GM23338 (cell line): Measurements from ENCODE around the gene APOBEC3A. TPM values are rescaled to one million over a fixed set of nuclear protein-coding genes. Genes with fewer than 3 reads are reported as not detected.
A peak's percentile ranks its signal among the peaks of the same experiment; 100 is the strongest.

ENCODE experiments used
- ATAC-seq: fragments of 200-7000 bp; cut with Tn5 transposase; 3 replicates; pipeline ENCODE4 v1.9.1; 2020
- DNase-seq: peaks from one replicate; pipeline ENCODE4 v3.0.0-alpha.2; 2015; ENCODE audit warnings: low spot score
- H2AFZ ChIP-seq: fragments of 200-600 bp; sonication (generic); 2 replicates; pipeline ENCODE4 v1.8.0; 2016; ENCODE audit warnings: antibody characterized with exemption, mild to moderate bottlenecking, moderate library complexity
- H3F3A ChIP-seq: fragments of 200-600 bp; sonication (generic); replicated peaks from 2 replicates; pipeline ENCODE4 v1.8.0; 2017; ENCODE audit warnings: antibody characterized with exemption, mixed run types, low read depth
- H3K27ac ChIP-seq: fragments of 200-600 bp; sonication (generic); 2 replicates; pipeline ENCODE4 v1.6.1; 2016; ENCODE audit warnings: low read depth
- H3K27me3 ChIP-seq: fragments of 200-600 bp; sonication (generic); 2 replicates; pipeline ENCODE4 v1.8.0; 2016; ENCODE audit warnings: mild to moderate bottlenecking, mixed run types, moderate library complexity; ENCODE audit not compliant: insufficient read depth
- H3K36me3 ChIP-seq: fragments of 200-600 bp; sonication (generic); 2 replicates; pipeline ENCODE4 v1.8.0; 2016; ENCODE audit warnings: mild to moderate bottlenecking; ENCODE audit not compliant: insufficient read depth
- H3K4me1 ChIP-seq: fragments of 200-600 bp; sonication (generic); 2 replicates; pipeline ENCODE4 v1.8.0; 2016; ENCODE audit warnings: mild to moderate bottlenecking, moderate library complexity; ENCODE audit not compliant: insufficient read depth
- H3K4me2 ChIP-seq: fragments of 200-600 bp; sonication (generic); 2 replicates; pipeline ENCODE4 v1.7.1; 2017; ENCODE audit warnings: mixed run types
- H3K4me3 ChIP-seq: fragments of 200-600 bp; sonication (generic); 2 replicates; pipeline ENCODE4 v1.6.1; 2016; ENCODE audit warnings: mixed run types
- H3K79me2 ChIP-seq: fragments of 200-600 bp; sonication (generic); replicated peaks from 2 replicates; pipeline ENCODE4 v1.8.0; 2017; ENCODE audit warnings: mild to moderate bottlenecking; ENCODE audit not compliant: insufficient read depth
- H3K9me2 ChIP-seq: fragments of 200-600 bp; sonication (generic); 2 replicates; pipeline ENCODE4 v1.8.0; 2017; ENCODE audit not compliant: insufficient read depth
- H4K20me1 ChIP-seq: fragments of 200-600 bp; sonication (generic); replicated peaks from 2 replicates; pipeline ENCODE4 v1.8.0; 2017; ENCODE audit warnings: mild to moderate bottlenecking; ENCODE audit not compliant: insufficient read depth
- H3K27ac Mint-ChIP-seq: 2 replicates; pipeline ENCODE4 v1.8.0; 2020; ENCODE audit warnings: inconsistent platforms, mild to moderate bottlenecking, moderate library complexity, mixed read lengths
- H3K27me3 Mint-ChIP-seq: 3 replicates; pipeline ENCODE4 v1.8.0; 2022; ENCODE audit warnings: low read depth, mild to moderate bottlenecking, moderate library complexity, mixed read lengths, inconsistent platforms; ENCODE audit not compliant: insufficient read depth, poor library complexity
- H3K36me3 Mint-ChIP-seq: 3 replicates; pipeline ENCODE4 v1.8.0; 2021; ENCODE audit warnings: low read depth, mild to moderate bottlenecking, inconsistent platforms, moderate library complexity, mixed read lengths
- H3K4me1 Mint-ChIP-seq: 3 replicates; pipeline ENCODE4 v1.8.0; 2020; ENCODE audit warnings: mild to moderate bottlenecking, inconsistent platforms, mixed read lengths
- H3K4me3 Mint-ChIP-seq: 3 replicates; pipeline ENCODE4 v1.8.0; 2021; ENCODE audit warnings: moderate library complexity, mild to moderate bottlenecking, inconsistent platforms, mixed read lengths
- H3K9me3 Mint-ChIP-seq: 3 replicates; pipeline ENCODE4 v1.8.0; 2020; ENCODE audit warnings: moderate library complexity, mild to moderate bottlenecking, inconsistent platforms, mixed read lengths
- CREB1 ChIP-seq: fragments of 250-450 bp; sonication (Bioruptor Pico); IDR thresholded peaks from 2 replicates; pipeline ENCODE4 v1.5.0; 2020; ENCODE audit warnings: low read depth, mild to moderate bottlenecking, moderate library complexity
- CTCF ChIP-seq, 2 experiments: fragments of 200-600 bp in 1 of 2; sonication (generic) in 1 of 2; conservative IDR thresholded peaks; 2 replicates each; pipeline versions ENCODE4 v1.5.1 to v1.6.1; 2016 to 2017; ENCODE audit warnings: antibody characterized with exemption in 2 of 2, low read depth in 2 of 2, mild to moderate bottlenecking in 2 of 2, moderate library complexity in 1 of 2
- ETS1 ChIP-seq: IDR thresholded peaks from 2 replicates; pipeline ENCODE4 v1.6.1; 2016; ENCODE audit warnings: antibody characterized with exemption
- EZH2 ChIP-seq: fragments of 200-600 bp; sonication (generic); IDR thresholded peaks from one replicate; pipeline ENCODE4 v1.8.0; 2017; ENCODE audit warnings: antibody characterized with exemption, mild to moderate bottlenecking, low read depth; ENCODE audit not compliant: unreplicated experiment
- EZH2phosphoT487 ChIP-seq: fragments of 200-600 bp; sonication (generic); IDR thresholded peaks from one replicate; pipeline ENCODE4 v1.8.1; 2018; ENCODE audit warnings: antibody characterized with exemption; ENCODE audit not compliant: unreplicated experiment
- JUNB ChIP-seq: IDR thresholded peaks from one replicate; pipeline ENCODE4 v1.6.1; 2016; ENCODE audit warnings: antibody characterized with exemption; ENCODE audit not compliant: unreplicated experiment
- NANOG ChIP-seq: IDR thresholded peaks from 2 replicates; pipeline ENCODE4 v1.6.1; 2016; ENCODE audit warnings: antibody characterized with exemption, borderline replicate concordance
- POLR2AphosphoS5 ChIP-seq: IDR thresholded peaks from 2 replicates; pipeline ENCODE4 v1.6.1; 2016; ENCODE audit warnings: antibody characterized with exemption, low read depth
- REST ChIP-seq: IDR thresholded peaks from one replicate; pipeline ENCODE4 v1.6.1; 2018; ENCODE audit warnings: antibody characterized with exemption; ENCODE audit not compliant: unreplicated experiment
- STAT1 ChIP-seq: IDR thresholded peaks from one replicate; pipeline ENCODE4 v1.6.1; 2016; ENCODE audit warnings: antibody characterized with exemption; ENCODE audit not compliant: unreplicated experiment
- ZNF331 ChIP-seq: fragments of 250-450 bp; sonication (Bioruptor Pico); IDR thresholded peaks from 2 replicates; pipeline ENCODE4 v1.5.0; 2020; ENCODE audit warnings: low read depth, mild to moderate bottlenecking, moderate library complexity
- polyA plus RNA-seq: library from polyadenylated mRNA; unstranded; fragments of >200 nt; fragmentation: Nextera tagmentation; extraction: Ambion mirVana; gene quantifications from 2 replicates; pipeline ENCODE4 v1.2.1, GENCODE V29; 2016
- total RNA-seq: library from RNA; depleted of rRNA; stranded (reverse); fragments of >200 nt; shearing (Covaris generic); gene quantifications from 2 replicates; pipeline ENCODE4 v1.2.3, GENCODE V29; 2014

Gene APOBEC3A
- total and polyA plus RNA-seq, 2 experiments from 2014 or later: 0.21 TPM; not detected in 1

GRCh38 chr22:38946771-38947170 is 10.6 kb upstream of the APOBEC3A start:
- Histone ChIP-seq H3K4me1 (no peaks in the 10 kb centered on the region; the same call in 1 of the 2 replicates), H4K20me1 (peaks cover 3% of the 10 kb centered on the region; the same call in 1 of the 2 replicates), H3K9me2 (no peaks in the 10 kb centered on the region), H3K4me3 (no peak overlapping the region), H3K27ac (no peak overlapping the region), H3K36me3 (no peaks in the 10 kb centered on the region), H3K4me2 (no peak overlapping the region), H3K79me2 (no peaks in the 10 kb centered on the region), H2AFZ (peak overlapping the region; percentile 89), H3K27me3 (no peaks in the 10 kb centered on the region), H3F3A (no peaks in the 10 kb centered on the region)
- Mint-ChIP-seq H3K36me3 (no peaks in the 10 kb centered on the region), H3K9me3 (no peaks in the 10 kb centered on the region), H3K4me1 (peaks cover 10% of the 10 kb centered on the region), H3K27ac (no peak overlapping the region), H3K27me3 (peaks cover 6% of the 10 kb centered on the region), H3K4me3 (no peak overlapping the region)
- ATAC-seq (peak; percentile 30; the same call in 1 of the 3 replicates), DNase-seq (no peak)
- TF ChIP-seq ETS1: no peak
- TF ChIP-seq STAT1: no peak
- TF ChIP-seq POLR2AphosphoS5: no peak
- no peak for TF ChIP-seq ZNF331
- no peak for TF ChIP-seq EZH2phosphoT487
- no peak for TF ChIP-seq CTCF (conservative IDR thresholded peaks at IDR 0.05; ENCODE audit: low read depth in 2 of 2)
- TF ChIP-seq JUNB: no peak

- H3K27ac Mint-ChIP-seq: no peak overlapping the region
- no peak overlapping the region for H3K4me3 ChIP-seq
- TF ChIP-seq CREB1 (CRISPR knock-in tag): no peak
- no peak for TF ChIP-seq EZH2
- TF ChIP-seq POLR2AphosphoS5: no peak
- TF ChIP-seq NANOG: no peak
- TF ChIP-seq ZNF331: no peak
- no peak for TF ChIP-seq REST
- TF ChIP-seq STAT1: no peak
Measured at GRCh38 chr22:38947321-38948140, 9.9 kb upstream of the APOBEC3A start.

More at GRCh38 chr22:38947321-38948140, 9.9 kb upstream of the APOBEC3A start:
- Histone ChIP-seq H2AFZ (peak overlapping the region; percentile 89), H4K20me1 (peaks cover 3% of the 10 kb centered on the region; the same call in 1 of the 2 replicates), H3K4me1 (no peaks in the 10 kb centered on the region; the same call in 1 of the 2 replicates), H3K27ac (no peak overlapping the region), H3K4me2 (no peak overlapping the region), H3K79me2 (no peaks in the 10 kb centered on the region), H3K27me3 (no peaks in the 10 kb centered on the region), H3K9me2 (no peaks in the 10 kb centered on the region), H3K36me3 (no peaks in the 10 kb centered on the region), H3F3A (no peaks in the 10 kb centered on the region)
- no peaks in the 10 kb centered on the region for H3K36me3 Mint-ChIP-seq
- no peak for DNase-seq
- H3K27me3 Mint-ChIP-seq: peaks cover 6% of the 10 kb centered on the region
- no peaks in the 10 kb centered on the region for H3K9me3 Mint-ChIP-seq
- no peak overlapping the region for H3K4me3 Mint-ChIP-seq
- H3K4me1 Mint-ChIP-seq: peaks cover 10% of the 10 kb centered on the region
- no peak for ATAC-seq
